Activated effector memory CD4-positive, alpha-beta T cell treated with Interleukin-2 at 50 U/mL for 16 hours (primary cell): ENCODE data around the gene GJC1.

ENCODE experiments used
- DNase-seq: peaks from one replicate; pipeline ENCODE4 v3.0.0-alpha.2; 2020

The GJC1 gene

DNA sequence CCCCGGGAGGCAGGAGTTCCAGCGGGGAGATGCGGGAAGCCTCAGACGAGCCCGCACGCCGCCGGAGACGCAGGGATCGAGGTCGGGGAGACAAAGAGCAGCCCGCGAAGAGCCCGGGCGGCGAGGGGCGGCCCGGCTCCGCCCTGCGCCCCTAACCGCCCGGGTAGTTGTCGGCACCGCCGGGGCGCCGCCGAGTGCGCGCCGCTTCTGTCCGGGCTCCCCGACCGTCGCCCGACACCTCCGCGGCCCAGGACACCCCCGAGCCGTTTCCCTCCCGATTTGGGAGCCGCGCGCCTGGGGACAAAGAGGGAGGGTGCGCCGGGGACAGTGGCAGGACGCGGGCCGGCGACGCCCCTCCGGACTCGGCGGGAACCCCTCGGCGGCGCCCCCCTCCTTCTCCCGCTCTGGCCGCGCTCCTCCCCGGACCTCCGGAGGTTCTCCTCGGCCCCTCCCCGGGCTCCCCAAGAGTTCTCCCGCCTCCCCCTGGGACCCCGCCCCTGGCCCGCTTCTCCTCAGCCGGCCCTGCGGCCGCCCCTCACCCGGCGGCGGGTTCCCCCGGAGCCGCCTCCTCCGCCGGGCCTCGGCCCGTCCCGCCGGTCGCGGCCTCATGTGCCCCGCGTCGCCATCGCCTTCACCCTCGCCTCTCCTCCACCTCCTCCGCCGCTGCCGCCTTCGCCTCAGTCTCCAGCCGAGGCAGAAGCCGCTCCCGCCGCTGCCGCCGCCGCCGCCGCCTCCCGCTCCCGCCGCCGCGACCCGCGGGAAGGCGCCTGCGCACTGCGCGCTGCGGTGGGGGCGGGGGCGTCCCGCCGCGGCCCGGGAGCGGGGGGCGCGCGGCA is at the start of gene GJC1:
GJC1 (minus strand) TSS at position 765 of the 836 bp plus-strand sequence. CDS start 24,470 bp downstream, outside the sequence.
- no peak for DNase-seq

DNA sequence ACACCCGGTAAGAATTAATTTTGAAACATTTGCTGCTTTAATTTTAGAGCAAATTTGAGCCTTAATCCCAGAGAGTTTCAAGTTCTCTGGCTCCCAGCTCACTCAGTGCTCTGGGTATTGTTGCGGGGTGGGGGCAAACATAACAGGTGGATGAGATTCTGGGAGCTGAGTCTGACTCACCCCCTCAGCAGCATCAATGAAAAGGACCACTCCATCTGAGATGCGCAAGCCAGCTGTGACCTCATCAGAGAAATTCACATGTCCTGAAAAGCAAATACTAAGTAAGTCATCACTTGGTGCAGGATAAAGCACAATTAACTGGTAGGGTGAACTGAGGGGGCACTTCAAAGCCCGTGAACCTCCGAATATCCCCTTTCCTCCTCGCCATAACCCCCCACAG is 49.3 kb upstream of the GJC1 start:
- DNase-seq: no peak

DNA sequence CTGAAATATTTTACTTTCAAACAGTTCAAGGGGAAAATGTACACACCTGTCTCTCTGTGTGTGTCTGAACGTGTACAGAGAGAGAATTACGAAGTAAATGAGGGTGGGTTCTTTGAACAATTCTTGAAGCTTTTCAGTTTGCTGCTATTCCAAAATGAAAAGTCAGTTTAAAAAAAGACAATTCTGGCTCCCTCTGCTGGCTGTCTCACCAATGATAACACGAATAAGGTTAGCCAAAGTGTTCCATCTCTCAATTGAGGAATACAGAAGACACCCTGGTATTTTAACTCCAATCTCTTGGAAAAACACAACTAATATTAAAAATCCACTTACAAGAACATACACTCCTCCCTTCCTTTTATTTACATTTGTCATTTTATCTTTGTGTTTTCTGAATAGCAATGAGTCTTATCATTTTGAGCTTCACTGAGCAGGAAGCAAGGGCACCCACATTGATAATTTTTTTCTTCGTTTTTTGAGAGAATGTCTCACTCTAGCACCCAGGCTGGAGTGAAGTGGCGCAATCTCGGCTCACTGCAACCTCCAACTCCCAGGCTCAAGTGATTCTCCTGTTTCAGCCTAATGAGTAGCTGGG is 48.6 kb upstream of the GJC1 start:
- DNase-seq: no peak

- DNase-seq: no peak
Observed at GRCh38 chr17:44877121-44877520, 47.0 kb upstream of the GJC1 start.

DNA sequence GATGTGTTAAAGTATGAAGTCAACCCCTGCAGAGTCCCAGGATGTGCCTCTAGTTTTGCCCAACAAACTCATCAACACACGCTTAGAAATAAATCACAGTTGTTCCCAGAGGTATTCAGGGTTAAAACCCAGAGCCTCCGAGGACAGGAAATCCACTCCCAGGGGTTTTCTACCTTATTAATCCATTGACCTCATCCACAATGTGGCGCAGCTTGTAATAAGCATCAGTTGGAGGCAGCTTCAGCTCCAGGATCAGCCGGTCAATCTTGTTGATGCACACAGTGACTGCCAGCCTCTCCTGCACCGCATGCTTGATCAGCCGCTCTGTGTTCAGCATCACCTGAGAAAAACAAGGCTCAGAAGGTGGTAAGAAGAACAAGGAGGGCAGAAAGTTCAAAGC is 45.7 kb upstream of the GJC1 start:
- DNase-seq: no peak

GRCh38 chr17:44872131-44872768 is 42.2 kb upstream of the GJC1 start:
- DNase-seq: no peak

GRCh38 chr17:44871556-44871955 is 41.5 kb upstream of the GJC1 start:
- DNase-seq: no peak

- no peak for DNase-seq
Observed at GRCh38 chr17:44867841-44868240, 37.8 kb upstream of the GJC1 start.

- DNase-seq: no peak
Observed at GRCh38 chr17:44865931-44866330, 35.8 kb upstream of the GJC1 start.

GRCh38 chr17:44865231-44865660 is 35.2 kb upstream of the GJC1 start:
- peak; percentile 39 for DNase-seq

GRCh38 chr17:44864831-44865230 is 34.7 kb upstream of the GJC1 start:
- no peak for DNase-seq

GRCh38 chr17:44863061-44863918 is 33.2 kb upstream of the GJC1 start:
- no peak for DNase-seq

GRCh38 chr17:44862278-44862914 is 32.3 kb upstream of the GJC1 start:
- no peak for DNase-seq

DNA sequence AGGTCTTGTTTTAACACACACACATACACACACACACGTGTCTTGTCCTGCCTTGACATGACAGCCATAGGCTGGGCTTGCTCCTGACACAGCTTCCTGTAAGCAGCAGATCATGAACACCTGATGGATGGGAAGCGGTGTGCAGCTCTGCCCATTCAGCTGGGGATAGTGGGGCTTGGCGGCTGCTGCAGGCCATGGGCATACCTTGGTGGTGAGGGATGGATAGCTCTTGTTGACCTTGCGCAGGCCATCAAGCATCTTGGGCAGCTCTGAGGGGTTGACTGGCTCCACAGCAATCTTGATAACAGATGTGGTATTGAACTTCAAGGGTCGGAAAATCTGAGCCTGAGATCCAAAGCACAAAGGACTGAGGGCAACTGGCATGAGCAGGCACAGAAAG is 29.6 kb upstream of the GJC1 start:
- no peak for DNase-seq

DNA sequence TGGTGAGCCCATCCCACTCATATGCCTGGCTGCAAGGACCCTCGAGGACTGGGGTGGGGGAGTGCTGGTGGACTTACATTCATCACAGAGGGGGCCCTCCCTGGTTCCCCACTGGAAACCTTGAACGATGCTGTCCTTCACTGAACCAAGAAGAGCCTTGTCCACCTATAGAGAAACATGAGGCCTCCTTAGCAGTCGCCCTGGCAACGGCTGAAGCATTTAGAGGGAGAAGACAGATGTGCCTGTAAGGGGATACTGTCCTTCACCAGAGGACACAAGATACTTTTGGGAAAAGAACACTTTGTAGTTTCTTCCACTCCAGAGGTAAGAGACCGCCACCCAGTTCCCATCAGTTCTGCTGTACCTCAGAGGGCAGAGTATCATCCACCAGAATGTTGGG is 24.1 kb upstream of the GJC1 start:
- no peak for DNase-seq

DNA sequence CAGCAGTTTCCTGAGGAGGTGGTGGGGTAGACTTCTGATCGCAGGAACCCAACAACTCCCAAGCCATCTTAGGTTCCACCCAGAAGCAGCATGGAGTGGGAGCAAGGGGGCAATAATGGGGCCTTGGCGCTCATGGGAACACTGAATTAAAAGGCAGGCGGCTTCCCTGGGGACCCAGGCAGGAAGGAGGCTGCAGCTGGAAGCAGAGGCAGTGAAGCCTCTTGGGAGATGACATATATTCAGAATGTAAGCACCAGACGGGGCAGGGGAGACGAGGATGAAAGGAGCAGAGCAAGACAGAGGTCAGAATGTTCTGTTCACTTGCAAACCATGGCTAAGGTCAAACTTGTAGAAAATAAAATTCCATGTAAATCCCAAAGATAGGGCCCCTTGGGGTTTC is 20.5 kb upstream of the GJC1 start:
- no peak for DNase-seq

DNA sequence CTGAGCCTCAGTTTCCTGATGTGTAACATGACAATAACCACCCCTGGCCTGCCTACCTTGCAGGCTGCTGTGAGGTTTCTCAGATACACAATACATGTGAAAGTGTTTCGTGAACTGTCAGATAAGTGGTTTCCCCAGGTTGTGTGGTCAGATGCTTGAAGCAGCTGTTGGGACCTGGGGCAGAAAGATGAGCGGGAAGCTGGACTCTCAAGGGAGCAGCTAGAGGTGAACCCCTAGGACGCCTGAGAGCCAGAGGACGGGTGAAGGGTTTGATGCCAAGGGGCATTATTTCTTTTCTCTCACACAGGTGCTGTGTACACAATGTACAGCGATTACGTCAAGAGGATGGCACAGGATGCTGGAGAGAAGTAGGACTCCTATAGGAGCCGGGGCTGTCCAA is 19.9 kb upstream of the GJC1 start:
- no peak for DNase-seq

GRCh38 chr17:44848961-44849489 is 18.9 kb upstream of the GJC1 start:
- DNase-seq: no peak

GRCh38 chr17:44848257-44848795 is 18.2 kb upstream of the GJC1 start:
- no peak for DNase-seq

DNA sequence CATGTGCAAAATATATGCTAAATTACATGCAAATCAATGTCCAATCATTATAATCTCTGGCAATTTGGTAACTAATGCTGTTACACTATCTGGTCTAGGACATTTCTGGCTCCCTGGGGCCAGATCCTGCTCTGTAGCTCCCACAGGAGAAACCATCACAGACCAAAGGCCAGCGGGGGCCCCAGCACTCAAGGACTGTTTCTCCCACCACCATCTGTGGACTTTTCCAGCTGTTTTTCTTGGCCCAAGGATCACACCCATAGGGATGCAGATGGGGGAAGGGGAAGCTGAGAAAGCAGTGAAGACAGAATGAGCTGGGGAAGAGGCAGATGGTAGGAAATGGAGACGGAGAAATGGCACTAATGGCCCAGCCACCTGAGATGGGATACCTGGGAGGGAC is 17.5 kb upstream of the GJC1 start, which contains the start of gene HIGD1B:
HIGD1B (plus strand) TSS at position 298 of the 400 bp plus-strand sequence. CDS start 270 bp downstream, outside the sequence.
- no peak for DNase-seq

- no peak for DNase-seq
Observed at GRCh38 chr17:44846206-44846605, 16.1 kb upstream of the GJC1 start.

DNA sequence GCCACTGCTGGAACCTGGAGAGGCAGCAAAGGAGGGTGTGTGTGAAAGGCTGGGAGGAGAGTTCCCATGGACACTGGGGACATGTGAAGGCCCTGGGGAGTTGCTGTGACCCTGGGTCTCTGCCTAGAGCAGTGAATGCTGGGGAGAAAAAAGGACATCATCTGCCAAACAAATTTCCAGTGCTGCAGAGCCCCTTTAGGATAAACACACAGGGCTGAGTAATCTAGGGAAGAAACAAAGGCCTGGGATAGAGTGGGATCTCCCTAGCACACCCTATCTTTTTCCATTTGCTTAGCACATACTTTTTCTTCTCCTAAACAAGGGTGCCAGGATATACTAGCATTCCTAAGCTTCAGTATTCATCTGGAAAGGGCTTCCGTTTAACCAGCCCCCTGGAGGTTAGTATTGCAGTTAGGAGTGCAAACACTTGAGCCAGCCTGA is 14.3 kb upstream of the GJC1 start:
- DNase-seq: no peak
